Prostate gland (tissue), 2 donors: ENCODE results near the gene S100A1.
A peak's percentile ranks its signal among the peaks of the same experiment; 100 is the strongest.

Experiments used
- CTCF ChIP-seq, 4 experiments: fragments of 200-600 bp in 2 of 4; fragments of 450-650 bp in 2 of 4; sonication (generic) in 2 of 4; IDR thresholded peaks; 1 replicate in 3 of 4; 2 replicates in 1 of 4; pipeline ENCODE4 v1.5.1; 2016 to 2019; ENCODE audit warnings: antibody characterized with exemption in 4 of 4, mild to moderate bottlenecking in 2 of 4, moderate library complexity in 2 of 4
- POLR2A ChIP-seq: fragments of 450-650 bp; IDR thresholded peaks from one replicate; pipeline ENCODE4 v1.6.1; 2016; ENCODE audit warnings: antibody characterized with exemption, mild to moderate bottlenecking
- POLR2AphosphoS5 ChIP-seq: sonication (generic); formaldehyde crosslinking; IDR thresholded peaks from one replicate; pipeline ENCODE4 v1.6.1; 2017; ENCODE audit warnings: antibody characterized with exemption

GRCh38 chr1:153627715-153628626, at the start of gene S100A1:
- TF ChIP-seq POLR2A (no peak), CTCF (IDR thresholded peaks at IDR 0.05) (peak in 1 of 4 experiments; percentile 1), POLR2AphosphoS5 (no peak)
